NCI-H526 (cell line): ENCODE data around the gene ADH1A.
"Not testable (repeated sequence)": the region's sequence is repeated elsewhere in the genome, so short reads cannot be mapped to it uniquely, and the experiment has no call there.

ENCODE experiments used
- DNase-seq, 2 experiments: peaks; one replicate each; lab custom pipeline; 2025; lab: John Stamatoyannopoulos, UW

The ADH1A gene

DNA sequence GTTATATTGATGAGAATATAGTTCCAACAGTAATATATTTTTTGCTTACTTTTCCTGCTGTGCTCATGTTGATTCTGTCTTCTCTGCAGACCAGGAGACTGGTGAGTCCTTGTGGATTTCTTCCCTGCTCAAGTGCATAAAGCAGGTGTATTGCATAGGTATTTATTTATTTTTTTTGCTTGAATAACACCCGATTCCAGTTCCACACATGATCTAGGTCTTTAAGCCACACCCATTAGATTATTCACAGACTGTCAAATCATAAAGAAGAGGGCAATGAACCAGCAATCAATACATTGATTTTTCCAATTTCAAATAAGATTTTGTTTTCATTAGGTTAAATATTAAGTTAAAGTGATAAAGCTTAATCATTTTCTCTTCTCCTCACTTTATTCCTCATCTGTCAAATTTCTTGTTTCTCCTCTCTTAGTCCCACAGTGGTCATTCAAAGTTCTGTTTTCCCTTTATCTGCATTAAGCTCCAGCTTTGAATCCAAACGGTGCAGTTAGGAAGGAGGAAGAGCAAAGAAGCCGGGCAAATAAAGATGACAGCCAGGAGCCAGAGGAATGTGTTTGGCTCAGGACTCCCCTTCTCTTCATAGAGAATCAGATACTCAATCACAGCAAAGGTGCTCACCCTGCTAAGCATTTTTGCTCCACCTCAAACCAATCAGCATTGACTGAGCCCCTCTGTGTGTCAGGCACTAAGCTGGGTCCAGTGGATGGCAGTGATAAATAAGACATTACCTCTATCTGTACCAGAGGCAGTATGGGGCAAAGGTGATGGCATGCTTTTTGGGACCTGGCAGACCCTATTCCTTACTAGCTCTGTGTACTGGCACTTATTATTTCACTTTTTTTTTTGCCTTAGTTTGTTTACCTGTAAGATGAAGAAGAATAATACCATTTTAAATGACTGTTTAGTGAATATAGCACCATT, at the start of gene ADH1A:
ADH1A (minus strand) TSS at position 138 of the 939 bp plus-strand sequence; CDS start at position 67, 71 bp downstream.
- DNase-seq = no peak

DNA sequence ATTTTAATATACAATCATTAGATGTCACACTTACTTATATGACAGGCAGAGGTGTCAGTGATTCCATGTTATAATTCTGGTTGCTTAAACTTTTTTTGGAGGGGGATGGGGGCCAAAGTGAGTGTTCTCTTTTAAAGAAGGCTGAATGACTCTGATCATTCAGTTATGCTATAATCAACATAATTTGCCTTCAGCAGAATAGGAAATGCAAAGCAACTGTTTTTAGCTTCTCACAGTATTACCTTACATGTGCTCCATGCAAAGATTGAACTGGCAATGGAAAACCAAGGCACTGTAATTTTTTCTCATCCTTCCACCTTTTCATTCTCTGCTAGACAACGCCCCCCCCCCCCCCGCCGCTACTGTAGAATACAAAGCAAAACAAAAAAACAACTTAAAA, 48.4 kb upstream of the ADH1A start:
- DNase-seq = peak; percentile 83 to 85

- no peak for DNase-seq
These were observed 45.8 kb upstream of the ADH1A start for GRCh38 chr4:99336553-99336952.

DNA sequence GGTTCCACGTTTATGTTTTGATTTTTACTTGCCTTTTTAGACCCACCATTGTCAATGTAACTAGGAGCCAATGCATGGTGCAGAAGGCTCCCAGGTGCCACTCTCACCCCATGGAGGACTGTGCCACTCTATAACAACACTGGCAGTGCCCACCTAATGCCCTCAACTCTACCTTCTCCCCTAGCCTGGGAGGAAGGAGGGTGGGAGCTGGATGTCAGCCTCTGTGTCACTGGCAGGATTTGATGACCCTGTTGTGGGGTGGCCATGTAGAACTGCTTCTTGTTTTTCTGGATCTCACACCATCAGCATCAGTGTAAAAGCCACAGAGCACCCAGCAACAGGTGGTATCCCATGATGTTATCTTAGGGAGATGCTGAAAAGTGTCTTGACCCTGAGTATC, 44.1 kb upstream of the ADH1A start:
- DNase-seq = no peak

GRCh38 chr4:99330648-99331047, 39.9 kb upstream of the ADH1A start:
- DNase-seq = no peak

GRCh38 chr4:99329876-99330275, 39.1 kb upstream of the ADH1A start:
- no peak for DNase-seq

GRCh38 chr4:99324979-99325378, 34.2 kb upstream of the ADH1A start:
- no peak for DNase-seq

- no peak for DNase-seq
These were observed 33.6 kb upstream of the ADH1A start for GRCh38 chr4:99324361-99324760.

GRCh38 chr4:99323756-99324155, 33.0 kb upstream of the ADH1A start:
- DNase-seq = no peak

DNA sequence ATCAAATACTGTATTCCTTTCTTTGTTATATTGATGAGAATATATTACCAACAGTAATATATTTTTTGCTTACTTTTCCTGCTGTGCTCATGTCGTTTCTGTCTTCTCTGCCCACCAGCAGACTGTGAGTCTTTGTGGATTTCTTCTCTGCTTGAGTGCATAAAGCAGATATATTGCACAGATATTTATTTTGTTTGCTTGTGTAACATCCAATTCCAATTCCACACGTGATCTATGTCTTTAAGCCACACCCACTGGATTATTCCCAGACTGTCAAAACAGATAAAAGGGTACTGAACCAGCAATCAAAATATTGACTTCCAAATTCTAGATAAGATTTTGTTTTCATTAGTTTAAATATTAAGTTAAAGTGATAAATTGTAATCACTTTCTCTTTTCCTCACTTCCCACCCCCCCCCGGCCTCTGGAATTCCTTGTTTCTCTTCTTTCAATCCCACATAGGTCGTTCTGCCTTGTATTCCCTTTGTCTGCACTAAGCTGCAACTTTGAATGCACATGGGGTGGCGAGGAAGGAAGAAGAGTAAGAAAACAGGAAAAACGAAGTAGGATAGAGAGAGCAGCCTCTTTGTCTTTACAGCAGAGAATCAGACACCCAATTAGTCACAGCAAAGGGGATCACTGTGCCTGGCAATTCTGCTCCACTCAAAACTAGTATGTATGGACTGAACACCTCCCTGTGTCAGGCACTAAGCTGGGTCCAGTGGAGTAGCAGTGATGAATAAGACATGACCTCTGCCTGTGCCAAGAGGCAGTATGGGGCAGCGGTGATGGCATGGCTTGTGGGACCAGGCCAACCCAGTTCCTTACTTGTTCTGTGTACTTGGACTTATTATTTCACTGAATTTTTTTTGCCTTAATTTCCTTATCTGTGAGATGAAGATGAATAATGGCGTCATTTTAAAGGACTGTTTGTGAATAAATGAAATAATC, 30.7 kb upstream of the ADH1A start, which contains the start of gene ADH1B:
ADH1B (minus strand) TSS at position 161 of the 951 bp plus-strand sequence; CDS start at position 91, 70 bp downstream.
- no peak for DNase-seq

GRCh38 chr4:99317811-99318210, 27.0 kb upstream of the ADH1A start:
- DNase-seq = not testable (repeated sequence)

GRCh38 chr4:99317354-99317753, 26.6 kb upstream of the ADH1A start:
- no peak for DNase-seq

- DNase-seq = no peak
These were observed 25.1 kb upstream of the ADH1A start for GRCh38 chr4:99315839-99316238.

DNA sequence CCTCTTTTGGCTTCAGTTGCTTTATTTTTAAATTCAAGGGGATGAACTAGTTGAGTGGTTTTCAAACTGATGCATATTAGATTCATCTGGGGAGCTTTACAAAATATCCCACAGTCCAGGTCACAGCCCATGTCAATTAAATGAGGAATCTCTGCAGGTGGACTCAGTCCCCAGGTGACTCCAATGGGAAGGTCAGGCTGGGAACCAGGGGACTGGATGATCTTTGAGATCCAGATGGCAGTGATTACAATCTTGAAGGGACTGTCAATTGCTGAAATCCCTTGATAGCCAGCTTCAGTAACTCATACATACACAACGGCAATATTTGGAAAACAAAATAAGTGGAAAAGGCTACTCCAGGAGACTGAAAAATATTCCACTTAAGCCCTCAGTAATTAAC, 23.4 kb upstream of the ADH1A start:
- DNase-seq = no peak

DNA sequence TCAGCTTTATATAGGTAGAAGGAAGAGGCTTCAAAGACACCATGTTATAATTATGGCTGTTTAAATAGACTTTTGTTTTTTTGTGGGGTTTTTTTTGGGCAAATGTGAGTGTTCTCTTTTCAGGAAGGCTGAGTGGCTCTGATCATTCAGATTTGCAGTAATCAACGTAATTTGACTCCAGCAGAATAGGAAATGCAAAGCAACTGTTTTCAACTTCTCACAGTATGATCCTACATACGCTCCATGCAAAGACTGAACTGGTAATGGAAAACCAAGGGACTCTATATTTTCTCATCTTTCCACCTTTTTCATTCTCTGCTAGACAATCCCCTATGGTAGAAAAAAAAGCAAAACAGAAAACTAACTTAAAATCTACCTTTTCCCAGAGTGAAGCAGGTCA, 19.6 kb upstream of the ADH1A start:
- peak; percentile 5 to 32 for DNase-seq

- DNase-seq = no peak
These were observed 15.0 kb upstream of the ADH1A start for GRCh38 chr4:99305638-99306400.

DNA sequence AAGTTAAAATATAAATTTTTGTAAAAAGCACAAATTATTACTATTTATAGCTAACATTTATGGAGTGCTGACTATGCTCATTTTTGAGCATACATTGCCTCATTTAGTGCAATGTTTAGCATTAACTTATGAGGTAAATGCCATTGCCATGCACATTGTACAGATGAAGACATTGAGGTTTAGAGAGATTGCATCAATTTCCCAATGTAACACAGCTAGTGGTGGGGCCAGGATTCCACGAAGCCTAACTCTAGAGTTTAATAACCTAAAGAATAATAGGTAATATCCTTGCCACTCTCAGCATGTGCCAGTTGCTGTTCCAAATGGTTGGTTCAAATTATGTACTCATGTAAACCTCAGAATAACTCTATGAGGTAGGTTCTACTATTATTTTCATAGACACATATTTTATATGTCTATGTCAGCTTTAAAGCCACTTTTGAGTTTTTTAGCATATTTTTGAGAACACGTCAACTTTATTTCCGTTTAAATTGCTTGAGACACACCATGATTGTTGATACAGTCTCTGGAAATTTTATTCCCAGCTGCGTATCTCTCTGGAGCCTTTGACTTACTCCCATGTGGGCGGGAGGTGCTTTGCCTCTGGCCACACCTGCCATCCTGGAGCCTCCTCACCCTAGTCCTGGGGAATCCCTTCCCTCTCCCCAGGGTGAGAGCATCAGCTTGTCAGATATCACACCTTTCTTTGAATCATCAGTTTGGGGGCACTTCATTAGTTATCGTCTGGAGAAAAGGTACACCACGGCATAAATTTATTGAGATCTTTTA, 10.8 kb upstream of the ADH1A start:
- no peak for DNase-seq

DNA sequence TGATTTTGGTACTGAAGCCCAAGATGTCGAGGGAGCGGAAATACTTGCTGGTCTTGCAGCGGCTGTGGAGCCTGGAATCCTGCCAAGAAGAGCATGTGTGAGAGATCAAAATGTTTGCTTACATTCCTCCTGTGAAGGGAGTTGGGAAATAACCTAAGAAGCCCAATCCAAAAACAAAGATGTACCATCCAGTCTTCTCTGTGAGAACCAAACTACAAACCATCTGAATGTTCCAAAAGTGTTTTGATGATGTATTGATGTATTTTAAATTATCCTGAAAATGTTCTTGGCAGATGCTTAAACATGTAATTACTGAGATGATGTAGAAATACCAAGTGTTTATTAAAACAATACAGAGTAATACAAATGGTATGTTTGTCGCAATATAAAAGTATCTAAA, 10.1 kb upstream of the ADH1A start:
- no peak for DNase-seq

- no peak for DNase-seq
These were observed 2.6 kb upstream of the ADH1A start for GRCh38 chr4:99293357-99293756.

GRCh38 chr4:99285387-99285786, 5.4 kb downstream of the ADH1A start:
- DNase-seq = no peak

DNA sequence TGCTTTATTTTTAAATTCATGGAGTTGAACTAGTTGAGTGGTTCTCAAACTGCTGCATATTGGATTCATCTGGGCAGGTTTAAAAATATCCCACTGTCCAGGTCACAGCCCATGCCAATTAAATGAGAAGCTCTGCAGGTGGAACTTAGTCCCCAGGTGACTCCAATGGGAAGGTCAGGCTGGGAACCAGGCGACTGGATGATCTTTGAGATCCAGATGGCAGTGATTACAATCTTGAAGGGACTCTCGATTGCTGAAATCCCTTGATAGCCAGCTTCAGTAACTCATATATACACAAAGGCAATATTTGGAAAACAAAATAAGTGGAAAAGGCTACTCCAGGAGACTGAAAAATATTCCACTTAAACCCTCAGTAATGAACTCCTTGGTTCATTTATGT, 8.1 kb downstream of the ADH1A start:
- DNase-seq = no peak
